Loucy (cell line): Measurements from ENCODE around the gene CHRND.

Source experiments
- H2AFZ ChIP-seq: fragments of 200-600 bp; sonication (generic); 2 replicates; pipeline ENCODE4 v1.6.0; 2016; ENCODE audit warnings: antibody characterized with exemption, mild to moderate bottlenecking, low read length, moderate library complexity
- H3F3A ChIP-seq: fragments of 200-600 bp; 2 replicates; pipeline ENCODE4 v1.6.0; 2016; ENCODE audit warnings: antibody characterized with exemption, low read depth, mild to moderate bottlenecking
- H3K27me3 ChIP-seq: fragments of 200-600 bp; sonication (generic); 2 replicates; pipeline ENCODE4 v1.6.1; 2014; ENCODE audit warnings: low read length, mild to moderate bottlenecking; ENCODE audit not compliant: insufficient read depth, poor library complexity, severe bottlenecking
- H3K36me3 ChIP-seq: fragments of 200-600 bp; sonication (generic); 2 replicates; pipeline ENCODE4 v1.6.1; 2016; ENCODE audit warnings: low read length; ENCODE audit not compliant: insufficient read depth
- H3K4me1 ChIP-seq: fragments of 200-600 bp; sonication (generic); 2 replicates; pipeline ENCODE4 v1.5.1; 2014; ENCODE audit warnings: low read length, mild to moderate bottlenecking; ENCODE audit not compliant: insufficient read depth, poor library complexity, severe bottlenecking
- H3K4me2 ChIP-seq: fragments of 200-600 bp; sonication (generic); 2 replicates; pipeline ENCODE4 v1.6.0; 2014; ENCODE audit warnings: antibody characterized with exemption, low read length, low read depth, mild to moderate bottlenecking; ENCODE audit not compliant: poor library complexity, severe bottlenecking
- H3K4me3 ChIP-seq: fragments of 200-600 bp; sonication (generic); 2 replicates; pipeline ENCODE4 v1.5.1; 2014; ENCODE audit warnings: low read length, mild to moderate bottlenecking, mixed read lengths; ENCODE audit not compliant: poor library complexity, severe bottlenecking
- H3K79me2 ChIP-seq: fragments of 200-600 bp; sonication (generic); 2 replicates; pipeline ENCODE4 v1.6.1; 2014; ENCODE audit warnings: low read length; ENCODE audit not compliant: insufficient read depth
- H3K9ac ChIP-seq: fragments of 200-600 bp; sonication (generic); 2 replicates; pipeline ENCODE4 v1.6.0; 2014; ENCODE audit warnings: mild to moderate bottlenecking, low read depth, low read length, moderate library complexity; ENCODE audit not compliant: poor library complexity, severe bottlenecking
- H3K9me2 ChIP-seq: fragments of 200-600 bp; sonication (generic); replicated peaks from 2 replicates; pipeline ENCODE4 v1.6.1; 2016; ENCODE audit warnings: low read depth, low read length, mixed read lengths
- H3K9me3 ChIP-seq: fragments of 200-600 bp; sonication (generic); 2 replicates; pipeline ENCODE4 v1.6.1; 2014; ENCODE audit warnings: mild to moderate bottlenecking, antibody characterized with exemption, low read length, low read depth; ENCODE audit not compliant: insufficient read depth
- H4K20me1 ChIP-seq: fragments of 200-600 bp; sonication (generic); 2 replicates; pipeline ENCODE4 v1.6.0; 2014; ENCODE audit warnings: antibody characterized with exemption, low read length, mild to moderate bottlenecking; ENCODE audit not compliant: insufficient read depth, poor library complexity, severe bottlenecking
- EZH2phosphoT487 ChIP-seq: fragments of 200-600 bp; IDR thresholded peaks from 2 replicates; pipeline ENCODE4 v1.6.1; 2018; ENCODE audit warnings: antibody characterized with exemption, mild to moderate bottlenecking, moderate library complexity, borderline replicate concordance
- TF ChIP-seq, protein P1 (sequence below): fragments of 200-600 bp; sonication (generic); conservative IDR thresholded peaks from 2 replicates; pipeline ENCODE4 v1.5.1; 2014; ENCODE audit warnings: mild to moderate bottlenecking, antibody characterized with exemption, low read length

CHRND gene

DNA sequence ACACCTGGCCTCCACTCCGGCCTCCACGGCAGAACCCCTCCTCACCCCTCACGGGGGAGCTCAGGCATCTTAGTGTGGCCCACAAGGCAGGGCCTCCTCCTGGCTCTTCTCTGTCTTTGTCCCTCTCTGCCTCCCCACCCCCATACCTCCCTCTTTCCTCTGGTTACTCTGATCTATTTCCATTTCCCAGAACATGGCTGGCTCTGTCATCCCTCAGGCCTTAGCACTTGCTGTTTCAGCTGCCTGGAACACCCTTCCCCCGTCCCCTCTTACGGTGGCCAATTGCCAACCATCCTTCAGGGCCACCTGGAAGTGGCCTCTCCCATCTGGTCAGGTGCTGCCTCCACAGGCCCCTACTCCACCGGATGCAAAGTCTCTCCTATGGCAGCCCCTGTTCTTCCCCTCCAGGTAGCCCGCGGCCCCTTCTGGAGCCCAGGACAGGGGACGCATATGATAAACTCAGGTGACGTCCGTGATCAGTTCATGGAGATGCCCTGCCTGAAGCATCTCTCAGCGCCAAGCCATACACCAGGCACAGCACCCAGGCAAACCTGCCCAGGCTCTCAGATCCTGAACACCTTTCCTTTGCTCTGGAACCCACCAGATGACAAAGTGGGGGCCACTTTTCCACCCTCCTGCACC is 34.7 kb upstream of the CHRND start:
- H3F3A ChIP-seq = no peaks in the 10 kb centered on the region
- H3K9me2 ChIP-seq = no peaks in the 10 kb centered on the region
- no peak overlapping the region for H3K4me2 ChIP-seq
- H3K27me3 ChIP-seq = peaks cover 10% of the 10 kb centered on the region
- TF ChIP-seq, protein P1, sequence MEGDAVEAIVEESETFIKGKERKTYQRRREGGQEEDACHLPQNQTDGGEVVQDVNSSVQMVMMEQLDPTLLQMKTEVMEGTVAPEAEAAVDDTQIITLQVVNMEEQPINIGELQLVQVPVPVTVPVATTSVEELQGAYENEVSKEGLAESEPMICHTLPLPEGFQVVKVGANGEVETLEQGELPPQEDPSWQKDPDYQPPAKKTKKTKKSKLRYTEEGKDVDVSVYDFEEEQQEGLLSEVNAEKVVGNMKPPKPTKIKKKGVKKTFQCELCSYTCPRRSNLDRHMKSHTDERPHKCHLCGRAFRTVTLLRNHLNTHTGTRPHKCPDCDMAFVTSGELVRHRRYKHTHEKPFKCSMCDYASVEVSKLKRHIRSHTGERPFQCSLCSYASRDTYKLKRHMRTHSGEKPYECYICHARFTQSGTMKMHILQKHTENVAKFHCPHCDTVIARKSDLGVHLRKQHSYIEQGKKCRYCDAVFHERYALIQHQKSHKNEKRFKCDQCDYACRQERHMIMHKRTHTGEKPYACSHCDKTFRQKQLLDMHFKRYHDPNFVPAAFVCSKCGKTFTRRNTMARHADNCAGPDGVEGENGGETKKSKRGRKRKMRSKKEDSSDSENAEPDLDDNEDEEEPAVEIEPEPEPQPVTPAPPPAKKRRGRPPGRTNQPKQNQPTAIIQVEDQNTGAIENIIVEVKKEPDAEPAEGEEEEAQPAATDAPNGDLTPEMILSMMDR = no peak
- TF ChIP-seq EZH2phosphoT487 = no peak
- H3K36me3 ChIP-seq = no peaks in the 10 kb centered on the region
- no peaks in the 10 kb centered on the region for H3K4me1 ChIP-seq
- H3K79me2 ChIP-seq = no peaks in the 10 kb centered on the region
- no peak overlapping the region for H3K9ac ChIP-seq
- no peaks in the 10 kb centered on the region for H4K20me1 ChIP-seq
- H3K9me3 ChIP-seq = no peaks in the 10 kb centered on the region
- H2AFZ ChIP-seq = no peak overlapping the region
- H3K4me3 ChIP-seq = no peak overlapping the region

GRCh38 chr2:232492236-232492848 is 33.6 kb upstream of the CHRND start:
- Histone ChIP-seq H3K4me3 (no peak overlapping the region), H3F3A (no peaks in the 10 kb centered on the region), H3K4me1 (no peaks in the 10 kb centered on the region), H3K4me2 (no peak overlapping the region), H3K27me3 (peaks cover 5% of the 10 kb centered on the region), H3K9ac (no peak overlapping the region), H3K9me2 (no peaks in the 10 kb centered on the region), H3K36me3 (no peaks in the 10 kb centered on the region), H3K9me3 (no peaks in the 10 kb centered on the region), H2AFZ (no peak overlapping the region), H4K20me1 (no peaks in the 10 kb centered on the region), H3K79me2 (no peaks in the 10 kb centered on the region)
- TF ChIP-seq, protein P1 = no peak
- no peak for TF ChIP-seq EZH2phosphoT487

- peaks cover under 1% of the 10 kb centered on the region for H3K27me3 ChIP-seq
- TF ChIP-seq, protein P1 = no peak
- no peak for TF ChIP-seq EZH2phosphoT487
- H3K79me2 ChIP-seq = no peaks in the 10 kb centered on the region
- H2AFZ ChIP-seq = no peak overlapping the region
- no peaks in the 10 kb centered on the region for H3K9me2 ChIP-seq
- H3K4me3 ChIP-seq = no peak overlapping the region
- H3K4me2 ChIP-seq = no peak overlapping the region
- no peaks in the 10 kb centered on the region for H4K20me1 ChIP-seq
- no peaks in the 10 kb centered on the region for H3K4me1 ChIP-seq
- no peak overlapping the region for H3K9ac ChIP-seq
- H3K9me3 ChIP-seq = no peaks in the 10 kb centered on the region
- no peaks in the 10 kb centered on the region for H3K36me3 ChIP-seq
- H3F3A ChIP-seq = no peaks in the 10 kb centered on the region
Measured at GRCh38 chr2:232492963-232493700, 32.8 kb upstream of the CHRND start.
